CD4-positive, alpha-beta memory T cell (primary cell): ENCODE data around the gene DMAC2L. TPM values are rescaled to one million over a fixed set of nuclear protein-coding genes. Genes with fewer than 3 reads are reported as not detected.

Source experiments
- CTCF ChIA-PET: fragments of 350-600 bp; sonication (Branson Sonifier 250); formaldehyde crosslinking; loops from one replicate; lab custom pipeline; 2021; ENCODE audit warnings: inconsistent platforms; ENCODE audit not compliant: partially characterized antibody; lab: Charles Lee
- POLR2A ChIA-PET: fragments of 350-600 bp; sonication (Branson Sonifier 250); formaldehyde crosslinking; loops from one replicate; lab custom pipeline; 2021; ENCODE audit not compliant: partially characterized antibody; lab: Charles Lee
- DNase-seq, 5 donors: peaks; one replicate each; pipeline versions ENCODE4 v3.0.0 to v3.0.0-alpha.2; 2020 to 2022; ENCODE audit warnings: mixed read lengths in 1 of 5
- H3K27ac ChIP-seq: one replicate; pipeline ENCODE4 v1.7.0; 2013; ENCODE audit warnings: low read depth, low read length
- H3K27me3 ChIP-seq: 2 replicates; pipeline ENCODE4 v1.7.0; 2013; ENCODE audit warnings: mild to moderate bottlenecking, low read length, moderate library complexity; ENCODE audit not compliant: insufficient read depth
- H3K36me3 ChIP-seq: 2 replicates; pipeline ENCODE4 v1.7.0; 2013; ENCODE audit warnings: mild to moderate bottlenecking, low read length, moderate library complexity; ENCODE audit not compliant: insufficient read depth
- H3K4me1 ChIP-seq: 2 replicates; pipeline ENCODE4 v1.7.0; 2013; ENCODE audit warnings: mild to moderate bottlenecking, low read length, moderate library complexity; ENCODE audit not compliant: insufficient read depth
- H3K4me3 ChIP-seq, 2 donors: one replicate each; pipeline ENCODE4 v1.7.0; 2013; ENCODE audit warnings: low read length in 2 of 2, mild to moderate bottlenecking in 1 of 2
- H3K9me3 ChIP-seq, 2 donors: one replicate each; pipeline ENCODE4 v1.7.0; 2013; ENCODE audit warnings: low read length in 2 of 2, control low read depth in 1 of 2; ENCODE audit not compliant: control insufficient read depth in 1 of 2
- H3K27ac Mint-ChIP-seq, 7 donors: one replicate each; pipeline ENCODE4 v1.8.0; 2020 to 2021; ENCODE audit warnings: mixed read lengths in 7 of 7, mild to moderate bottlenecking in 6 of 7, inconsistent platforms in 3 of 7, moderate library complexity in 3 of 7
- H3K27me3 Mint-ChIP-seq, 2 donors: one replicate each; pipeline ENCODE4 v1.8.0; 2020 to 2021; ENCODE audit warnings: mixed read lengths in 2 of 2
- H3K36me3 Mint-ChIP-seq, 2 donors: one replicate each; pipeline ENCODE4 v1.8.0; 2020 to 2021; ENCODE audit warnings: mixed read lengths in 2 of 2, inconsistent platforms in 1 of 2, mild to moderate bottlenecking in 1 of 2
- H3K4me1 Mint-ChIP-seq, 4 donors: one replicate each; pipeline ENCODE4 v1.8.0; 2020 to 2021; ENCODE audit warnings: mixed read lengths in 4 of 4, mild to moderate bottlenecking in 1 of 4
- H3K4me3 Mint-ChIP-seq, 8 donors: one replicate each; pipeline ENCODE4 v1.8.0; 2020 to 2021; ENCODE audit warnings: mixed read lengths in 8 of 8, mild to moderate bottlenecking in 7 of 8, moderate library complexity in 6 of 8, inconsistent platforms in 3 of 8
- H3K9me3 Mint-ChIP-seq, 8 donors: one replicate each; pipeline ENCODE4 v1.8.0; 2020 to 2021; ENCODE audit warnings: mixed read lengths in 8 of 8, mild to moderate bottlenecking in 5 of 8, inconsistent platforms in 3 of 8, moderate library complexity in 1 of 8
- intact Hi-C: fragments of 100-400 bp; cut with micrococcal nuclease; formaldehyde crosslinking; loops from one replicate; pipeline ENCODE4 v1.15.1; 2023
- polyA plus RNA-seq, 2 donors: library from polyadenylated mRNA; unstranded; fragments of 300-500 nt; fragmentation: Illumina TruSeq; gene quantifications; one replicate each; pipeline ENCODE4 v1.2.3, GENCODE V29; 2021
- total RNA-seq, 2 experiments: library from RNA; stranded (reverse); gene quantifications; one replicate each; pipeline ENCODE4 v1.2.3, GENCODE V29; 2021

Gene DMAC2L
- total and polyA plus RNA-seq, 4 experiments from 2014 or later: 14.3 to 19.5 (median 17.4) TPM

- POLR2A ChIA-PET: no interaction called here
- CTCF ChIA-PET: interaction anchor here (1.7 kb wide), 1 partner anchor 33 kb away, joined by 5 read pairs; no protein-coding TSS in a partner anchor
Observed at GRCh38 chr14:50288146-50288545, 24.0 kb upstream of the DMAC2L start.

GRCh38 chr14:50290306-50290705, 21.8 kb upstream of the DMAC2L start:
- Histone ChIP-seq H3K4me1 (no peaks in the 10 kb centered on the region), H3K9me3 (no peaks in the 10 kb centered on the region), H3K4me3 (no peak overlapping the region), H3K36me3 (no peaks in the 10 kb centered on the region), H3K27me3 (no peaks in the 10 kb centered on the region), H3K27ac (no peak overlapping the region)
- no peaks in the 10 kb centered on the region for H3K4me1 Mint-ChIP-seq
- no peaks in the 10 kb centered on the region for H3K27me3 Mint-ChIP-seq
- H3K36me3 Mint-ChIP-seq: peaks cover 11 to 18% of the 10 kb centered on the region in 2 donors
- no peak for DNase-seq
- ChIA-PET POLR2A (no interaction called here), CTCF (no interaction called here)
- no peak overlapping the region for H3K4me3 Mint-ChIP-seq
- H3K9me3 Mint-ChIP-seq: no peaks in the 10 kb centered on the region
- intact Hi-C loops: no loop called here
- H3K27ac Mint-ChIP-seq: no peak overlapping the region

More at GRCh38 chr14:50288146-50288545, 24.0 kb upstream of the DMAC2L start:
- no peaks in the 10 kb centered on the region for H3K9me3 Mint-ChIP-seq
- no peak for DNase-seq
- H3K27me3 ChIP-seq: no peaks in the 10 kb centered on the region
- H3K27ac Mint-ChIP-seq: no peak overlapping the region
- no peak overlapping the region for H3K4me3 Mint-ChIP-seq
- H3K27me3 Mint-ChIP-seq: no peaks in the 10 kb centered on the region
- no peaks in the 10 kb centered on the region for H3K9me3 ChIP-seq
- peaks cover 5 to 7% of the 10 kb centered on the region in 2 donors for H3K36me3 Mint-ChIP-seq
- H3K36me3 ChIP-seq: no peaks in the 10 kb centered on the region
- no peak overlapping the region for H3K4me3 ChIP-seq
- no peaks in the 10 kb centered on the region for H3K4me1 Mint-ChIP-seq
- intact Hi-C loops: no loop called here
- no peaks in the 10 kb centered on the region for H3K4me1 ChIP-seq
- no peak overlapping the region for H3K27ac ChIP-seq

GRCh38 chr14:50299585-50299984, 12.5 kb upstream of the DMAC2L start:
- ChIA-PET POLR2A (no interaction called here), CTCF (no interaction called here)
- no peak for DNase-seq
- H3K27ac Mint-ChIP-seq: no peak overlapping the region
- Histone ChIP-seq H3K4me3 (no peak overlapping the region), H3K27me3 (no peaks in the 10 kb centered on the region), H3K9me3 (no peaks in the 10 kb centered on the region), H3K27ac (no peak overlapping the region), H3K36me3 (no peaks in the 10 kb centered on the region), H3K4me1 (no peaks in the 10 kb centered on the region)
- H3K36me3 Mint-ChIP-seq: peaks cover 5 to 18% of the 10 kb centered on the region in 2 donors
- no peaks in the 10 kb centered on the region for H3K27me3 Mint-ChIP-seq
- H3K4me3 Mint-ChIP-seq: no peak overlapping the region
- H3K4me1 Mint-ChIP-seq: peaks cover 0 to 4% (median 2%) of the 10 kb centered on the region in 4 donors
- no peaks in the 10 kb centered on the region for H3K9me3 Mint-ChIP-seq
- intact Hi-C loops: no loop called here

- DNase-seq: no peak
- Histone ChIP-seq H3K36me3 (no peaks in the 10 kb centered on the region), H3K9me3 (no peaks in the 10 kb centered on the region), H3K4me3 (no peak overlapping the region), H3K4me1 (no peaks in the 10 kb centered on the region), H3K27me3 (no peaks in the 10 kb centered on the region), H3K27ac (no peak overlapping the region)
- Mint-ChIP-seq H3K27me3 (no peaks in the 10 kb centered on the region), H3K36me3 (peaks cover 5 to 18% of the 10 kb centered on the region in 2 donors), H3K27ac (no peak overlapping the region), H3K4me3 (no peak overlapping the region), H3K4me1 (peaks cover 0 to 4% (median 2%) of the 10 kb centered on the region in 4 donors), H3K9me3 (no peaks in the 10 kb centered on the region)
- intact Hi-C loops: no loop called here
- CTCF ChIA-PET: no interaction called here
- POLR2A ChIA-PET: interaction anchor here (0.6 kb wide), 1 partner anchor 15 kb away, joined by 3 read pairs; no protein-coding TSS in a partner anchor
Observed at GRCh38 chr14:50301914-50302313, 10.2 kb upstream of the DMAC2L start.

- Histone ChIP-seq H3K27ac (no peak overlapping the region), H3K4me3 (no peak overlapping the region), H3K4me1 (no peaks in the 10 kb centered on the region), H3K9me3 (no peaks in the 10 kb centered on the region), H3K36me3 (no peaks in the 10 kb centered on the region), H3K27me3 (no peaks in the 10 kb centered on the region)
- ChIA-PET CTCF (interaction anchor here (0.7 to 1.5 kb wide), 4 partner anchors 10 to 805 kb away, joined by 3 to 4 read pairs (median 4); no protein-coding TSS in a partner anchor), POLR2A (no interaction called here)
- DNase-seq: no peak
- peaks cover 3 to 10% of the 10 kb centered on the region in 2 donors for H3K36me3 Mint-ChIP-seq
- H3K4me3 Mint-ChIP-seq: no peak overlapping the region
- H3K4me1 Mint-ChIP-seq: peaks cover 0 to 3% (median under 1%) of the 10 kb centered on the region in 4 donors
- no peaks in the 10 kb centered on the region for H3K27me3 Mint-ChIP-seq
- H3K9me3 Mint-ChIP-seq: no peaks in the 10 kb centered on the region
- intact Hi-C loops: no loop called here
- H3K27ac Mint-ChIP-seq: no peak overlapping the region
Observed at GRCh38 chr14:50303744-50304471, 8.2 kb upstream of the DMAC2L start.

- ChIA-PET POLR2A (no interaction called here), CTCF (interaction anchor here (1.4 kb wide), 1 partner anchor 12 kb away, joined by 3 read pairs; no protein-coding TSS in a partner anchor)
- DNase-seq: no peak
- Histone ChIP-seq H3K27ac (no peak overlapping the region), H3K4me1 (peaks cover 22% of the 10 kb centered on the region), H3K27me3 (no peaks in the 10 kb centered on the region), H3K36me3 (no peaks in the 10 kb centered on the region), H3K4me3 (no peak overlapping the region), H3K9me3 (no peaks in the 10 kb centered on the region)
- intact Hi-C loops: no loop called here
- no peak overlapping the region for H3K4me3 Mint-ChIP-seq
- no peak overlapping the region for H3K27ac Mint-ChIP-seq
- no peaks in the 10 kb centered on the region for H3K27me3 Mint-ChIP-seq
- no peaks in the 10 kb centered on the region for H3K9me3 Mint-ChIP-seq
- peaks cover 14 to 25% (median 19%) of the 10 kb centered on the region in 4 donors for H3K4me1 Mint-ChIP-seq
- peaks cover 0 to 6% of the 10 kb centered on the region in 2 donors for H3K36me3 Mint-ChIP-seq
Observed at GRCh38 chr14:50308363-50308915, 3.7 kb upstream of the DMAC2L start.

- H3K4me3 ChIP-seq: no peak overlapping the region
Observed at GRCh38 chr14:50310445-50310844, 1.7 kb upstream of the DMAC2L start.

More at GRCh38 chr14:50310445-50310844, 1.7 kb upstream of the DMAC2L start:
- no peaks in the 10 kb centered on the region for H3K36me3 ChIP-seq
- intact Hi-C loops: loop anchor here (5.0 kb wide), 2 partner anchors 543 to 1552 kb away; partner anchors contain the start of genes GNG2 and KLHDC2
- peaks cover 19 to 35% (median 28%) of the 10 kb centered on the region in 4 donors for H3K4me1 Mint-ChIP-seq
- no peak overlapping the region for H3K27ac Mint-ChIP-seq
- POLR2A ChIA-PET: interaction anchor here (1.0 to 2.6 kb wide), 5 partner anchors 10 to 690 kb away, joined by 3 to 24 read pairs (median 8); partner anchors contain the start of genes MGAT2, RPL36AL and SOS2
- no peak overlapping the region for H3K27ac ChIP-seq
- H3K9me3 Mint-ChIP-seq: no peaks in the 10 kb centered on the region
- peaks cover 30% of the 10 kb centered on the region for H3K4me1 ChIP-seq
- H3K27me3 Mint-ChIP-seq: no peaks in the 10 kb centered on the region
- peak overlapping the region in 4 of 8 donors; percentile 10 to 75 (median 56) for H3K4me3 Mint-ChIP-seq
- no peak for DNase-seq
- no peaks in the 10 kb centered on the region for H3K9me3 ChIP-seq
- CTCF ChIA-PET: interaction anchor here (4.1 kb wide), 1 partner anchor 12 kb away, joined by 50 read pairs; no protein-coding TSS in a partner anchor
- peaks cover 0 to 9% of the 10 kb centered on the region in 2 donors for H3K36me3 Mint-ChIP-seq
- H3K27me3 ChIP-seq: no peaks in the 10 kb centered on the region
